GM12878 (cell line): ENCODE data around the gene PRMT7. TPM values are rescaled to one million over a fixed set of nuclear protein-coding genes. Genes with fewer than 3 reads are reported as not detected.

Source experiments
- ATAC-seq: fragments of 200-7000 bp; cut with Tn5 transposase; 3 replicates; pipeline ENCODE4 v1.9.1; 2020; ENCODE audit warnings: mild to moderate bottlenecking, moderate library complexity
- BruUV-seq: library from RNA; stranded (reverse); fragments of 400-500 nt; replicated peaks from 2 replicates; lab custom pipeline; 2021; lab: Mats Ljungman, UMichigan
- CTCF ChIA-PET: fragments of 300-600 bp; sonication (Branson Sonifier 250); formaldehyde crosslinking; extraction: SDS; loops from one replicate; lab custom pipeline; 2021; ENCODE audit warnings: inconsistent platforms; lab: Yijun Ruan, JAX
- POLR2A ChIA-PET: fragments of 350-600 bp; formaldehyde crosslinking; extraction: SDS; loops from one replicate; lab custom pipeline; 2021; ENCODE audit warnings: inconsistent platforms; lab: Charles Lee
- RAD21 ChIA-PET: fragments of 300-600 bp; sonication (Branson Sonifier 250); formaldehyde crosslinking; loops from one replicate; lab custom pipeline; 2023; ENCODE audit warnings: antibody characterized with exemption; ENCODE audit not compliant: unreplicated experiment; lab: Charles Lee
- SMC1A ChIA-PET: fragments of 300-600 bp; sonication (Branson Sonifier 250); formaldehyde crosslinking; loops from one replicate; lab custom pipeline; 2023; ENCODE audit not compliant: unreplicated experiment, uncharacterized antibody; lab: Charles Lee
- DNase-seq: peaks from one replicate; pipeline ENCODE4 v3.0.0-alpha.2; 2011; ENCODE audit warnings: low read depth, low spot score
- FAIRE-seq: peaks from 3 replicates; lab custom pipeline; 2011; peaks lifted over from hg19 to GRCh38; lab: Jason Lieb, UNC
- H2AFZ ChIP-seq: 2 replicates; pipeline ENCODE4 v1.6.0; 2011; ENCODE audit warnings: low read depth, low read length, control low read depth; ENCODE audit not compliant: control insufficient read depth
- H3K27ac ChIP-seq: 2 replicates; pipeline ENCODE4 v1.5.1; 2011; ENCODE audit warnings: control low read depth; ENCODE audit not compliant: control insufficient read depth, insufficient read depth
- H3K27me3 ChIP-seq, 2 experiments: replicated peaks in 1 of 2; 2 replicates each; pipeline versions ENCODE4 v1.6.0 to v1.6.1; 2011; ENCODE audit warnings: low read length in 1 of 2; ENCODE audit not compliant: control insufficient read depth in 2 of 2, insufficient read depth in 2 of 2
- H3K36me3 ChIP-seq, 2 experiments: 2 replicates each; pipeline ENCODE4 v1.5.1; 2011; ENCODE audit warnings: low read length in 1 of 2; ENCODE audit not compliant: control insufficient read depth in 2 of 2, insufficient read depth in 2 of 2
- H3K4me1 ChIP-seq: 2 replicates; pipeline ENCODE4 v1.6.1; 2011; ENCODE audit warnings: mild to moderate bottlenecking, low read length, moderate library complexity, mixed read lengths; ENCODE audit not compliant: control insufficient read depth, insufficient read depth
- H3K4me2 ChIP-seq: 2 replicates; pipeline ENCODE4 v1.6.0; 2011; ENCODE audit warnings: control low read depth; ENCODE audit not compliant: control insufficient read depth, insufficient read depth
- H3K4me3 ChIP-seq: fragments of 200-600 bp; sonication (generic); 2 replicates; pipeline ENCODE4 v1.5.1; 2016
- H3K79me2 ChIP-seq: 2 replicates; pipeline ENCODE4 v1.6.0; 2011; ENCODE audit warnings: low read length; ENCODE audit not compliant: control insufficient read depth, insufficient read depth
- H3K9ac ChIP-seq: 2 replicates; pipeline ENCODE4 v1.8.0; 2011; ENCODE audit warnings: low read length, control low read depth, mixed read lengths; ENCODE audit not compliant: control insufficient read depth, insufficient read depth
- H3K9me3 ChIP-seq: replicated peaks from 3 replicates; pipeline ENCODE4 v1.5.1; 2011; ENCODE audit warnings: mild to moderate bottlenecking, low read length; ENCODE audit not compliant: control insufficient read depth, insufficient read depth
- H4K20me1 ChIP-seq: 2 replicates; pipeline ENCODE4 v1.6.0; 2011; ENCODE audit not compliant: control insufficient read depth, insufficient read depth
- BRCA1 ChIP-seq: IDR thresholded peaks from 2 replicates; pipeline ENCODE4 v1.6.1; 2011; ENCODE audit warnings: low read depth, low read length, improper control_type of control experiment
- CUX1 ChIP-seq: IDR thresholded peaks from 2 replicates; pipeline ENCODE4 v1.6.1; 2012; ENCODE audit warnings: improper control_type of control experiment, low read depth, low read length; ENCODE audit not compliant: insufficient replicate concordance
- MTA3 ChIP-seq: IDR thresholded peaks from 2 replicates; pipeline ENCODE4 v1.6.1; 2012; ENCODE audit warnings: low read length, inconsistent platforms, borderline replicate concordance
- NBN ChIP-seq: fragments of 450-650 bp; IDR thresholded peaks from 2 replicates; pipeline ENCODE4 v1.6.1; 2016
- STAT3 ChIP-seq: IDR thresholded peaks from 2 replicates; pipeline ENCODE4 v1.6.1; 2011; ENCODE audit warnings: low read depth, low read length, improper control_type of control experiment
- ZBED1 ChIP-seq: IDR thresholded peaks from 2 replicates; pipeline ENCODE4 v1.6.1; 2016; ENCODE audit warnings: borderline replicate concordance
- WGBS: methylation state at CpG from one replicate; pipeline ENCODE4 v1.1.6; 2016; ENCODE audit warnings: low lambda C conversion rate; ENCODE audit not compliant: insufficient replicate concordance, insufficient coverage; ENCODE audit errors: missing lambda C conversion rate; 5-methylcytosine and 5-hydroxymethylcytosine counted together
- in situ Hi-C: fragments of 300-500 bp; cut with MboI; formaldehyde crosslinking; loops from 9 replicates; pipeline ENCODE4 v1.14.3; 2018; ENCODE audit warnings: mixed read lengths
- intact Hi-C: fragments of 100-400 bp; cut with micrococcal nuclease; formaldehyde crosslinking; loops from one replicate; pipeline ENCODE4 v1.14.2; 2022; ENCODE audit not compliant: unreplicated experiment
- polyA plus RNA-seq, 11 experiments: library from polyadenylated mRNA; depleted of rRNA in 4 of 11; unstranded in 6 of 11; stranded (reverse) in 5 of 11; fragments of >200 nt; fragmentation: Nextera tagmentation in 4 of 11; fragmentation: Illumina TruSeq in 1 of 11; extraction: Ambion mirVana in 4 of 11; extraction: Trizol in 1 of 11; gene quantifications; 1 replicate in 1 of 11; 2 replicates in 10 of 11; pipeline versions ENCODE4 v1.2.1 to v1.2.3, GENCODE V29; 2011 to 2016; ENCODE audit warnings: inconsistent platforms in 2 of 11, missing spikeins in 2 of 11, low read depth in 1 of 11
- total RNA-seq, 4 experiments: library from RNA; depleted of rRNA in 3 of 4; stranded (reverse); fragments of >200 nt in 3 of 4; fragmentation: Illumina TruSeq in 1 of 4; extraction: Trizol in 1 of 4; gene quantifications; 2 replicates each; pipeline versions ENCODE4 v1.2.1 to v1.2.3, GENCODE V29; 2013 to 2021

Gene PRMT7
- total and polyA plus RNA-seq, 10 of the 15 experiments (the other 5 are each of a cell fraction or from before 2014, with no cell fraction given), result 5.1 to 56.1 (median 42.0) TPM

GRCh38 chr16:68354816-68355215 is 44.0 kb downstream of the PRMT7 start:
- Histone ChIP-seq H2AFZ (no peak overlapping the region), H3K9ac (no peak overlapping the region)
- DNase-seq (no peak), ATAC-seq (no peak)
- no TSS peak for BruUV-seq
- ChIA-PET CTCF (interaction anchor here (2.0 to 4.6 kb wide), 2 partner anchors 15 to 94 kb away, joined by 5 to 16 read pairs; no protein-coding TSS in a partner anchor), RAD21 (interaction anchor here (1.2 to 1.3 kb wide), 2 partner anchors 26 to 93 kb away, joined by 3 read pairs; no protein-coding TSS in a partner anchor)
- TF ChIP-seq MTA3, result no peak
- no peak for TF ChIP-seq BRCA1
- no peak for TF ChIP-seq ZBED1
- TF ChIP-seq STAT3, result no peak
- TF ChIP-seq CUX1, result no peak
- no peak for TF ChIP-seq NBN
- TF ChIP-seq, all 136 proteins: peak for 0
- Histone ChIP-seq H3K27ac (no peak overlapping the region), H3K4me1 (peaks cover 23% of the 10 kb centered on the region), H3K4me2 (no peak overlapping the region), H3K9me3 (no peaks in the 10 kb centered on the region), H3K4me3 (no peak overlapping the region), H3K79me2 (no peaks in the 10 kb centered on the region), H3K36me3 (peaks cover 30 to 46% of the 10 kb centered on the region in 2 experiments), H3K27me3 (no peaks in the 10 kb centered on the region), H4K20me1 (no peaks in the 10 kb centered on the region)
- POLR2A ChIA-PET, result no interaction called here
- in situ Hi-C loops (no loop called here), intact Hi-C loops (no loop called here)
- 98% methylated on average over 8 of the region's 9 CpGs for WGBS
- no peak for FAIRE-seq
- SMC1A ChIA-PET, result no interaction called here
